ENCODE data around the gene ZNF888. TPM values are rescaled to one million over a fixed set of nuclear protein-coding genes. Genes with fewer than 3 reads are reported as not detected.
A peak's percentile ranks its signal among the peaks of the same experiment; 100 is the strongest.

Gene ZNF888
- total and polyA plus RNA-seq, 2 experiments from 2014 or later, result 0.76 to 1.6 TPM

DNA sequence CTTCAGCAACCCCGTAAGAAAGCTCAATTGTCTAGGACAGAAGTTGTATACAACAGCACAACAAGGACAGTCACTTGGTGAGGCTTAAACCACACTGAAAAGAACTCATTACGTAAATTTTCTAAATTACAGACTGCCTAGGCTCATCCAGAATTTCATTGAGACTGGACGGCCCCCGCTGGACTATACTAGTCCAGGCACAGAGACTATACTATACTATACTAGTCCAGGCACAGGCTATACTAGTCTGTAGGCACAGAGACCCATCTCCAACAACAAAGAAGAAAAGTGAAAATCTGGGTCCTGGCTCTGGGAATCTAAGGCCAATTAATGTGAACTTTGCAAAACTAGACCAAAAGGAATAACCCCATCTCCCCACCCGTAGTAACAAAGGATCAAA, 38.8 kb upstream of the ZNF888 start:
- Histone ChIP-seq H3K9me2 (ENCODE audit: insufficient read depth) (no peaks in the 10 kb centered on the region), H3K4me1 (ENCODE audit: insufficient read depth) (0 out of 2 replicates have a peak, but pooled peaks cover 14% of the 10 kb centered on the region), H3K79me2 (ENCODE audit: insufficient read depth) (peaks cover 41% of the 10 kb centered on the region), H3K4me3 (peak overlapping the region; percentile 82), H3K36me3 (ENCODE audit: low read depth) (no peaks in the 10 kb centered on the region), H2AFZ (peak overlapping the region; percentile 97), H3F3A (ENCODE audit: insufficient read depth) (peaks cover 17% of the 10 kb centered on the region; the same call in 1 of the 2 replicates), H4K20me1 (ENCODE audit: insufficient read depth) (no peaks in the 10 kb centered on the region), H3K9ac (peak overlapping the region; percentile 88), H3K9me3 (ENCODE audit: low read depth) (no peaks in the 10 kb centered on the region), H3K4me2 (ENCODE audit: unreplicated experiment) (peak overlapping the region; percentile 98), H3K27me3 (replicated peaks; ENCODE audit: insufficient read depth) (no peaks in the 10 kb centered on the region), H3K27ac (peak overlapping the region; percentile 80)
- peak; percentile 42 for DNase-seq
- WGBS, 2 experiments (ENCODE audit: low coverage in 1 of 2, low lambda C conversion rate in 2 of 2, missing lambda C conversion rate in 2 of 2), result 0 to 2% methylated on average over 5 of the region's 5 CpGs
- TF ChIP-seq EZH2 (IDR thresholded peaks at IDR 0.05; ENCODE audit: insufficient read depth, poor library complexity, severe bottlenecking) (no peak), EZH2phosphoT487 (IDR thresholded peaks at IDR 0.05; ENCODE audit: insufficient read depth, low read depth) (no peak)
- in situ Hi-C loops (cut with MboI), result no loop called here

DNA sequence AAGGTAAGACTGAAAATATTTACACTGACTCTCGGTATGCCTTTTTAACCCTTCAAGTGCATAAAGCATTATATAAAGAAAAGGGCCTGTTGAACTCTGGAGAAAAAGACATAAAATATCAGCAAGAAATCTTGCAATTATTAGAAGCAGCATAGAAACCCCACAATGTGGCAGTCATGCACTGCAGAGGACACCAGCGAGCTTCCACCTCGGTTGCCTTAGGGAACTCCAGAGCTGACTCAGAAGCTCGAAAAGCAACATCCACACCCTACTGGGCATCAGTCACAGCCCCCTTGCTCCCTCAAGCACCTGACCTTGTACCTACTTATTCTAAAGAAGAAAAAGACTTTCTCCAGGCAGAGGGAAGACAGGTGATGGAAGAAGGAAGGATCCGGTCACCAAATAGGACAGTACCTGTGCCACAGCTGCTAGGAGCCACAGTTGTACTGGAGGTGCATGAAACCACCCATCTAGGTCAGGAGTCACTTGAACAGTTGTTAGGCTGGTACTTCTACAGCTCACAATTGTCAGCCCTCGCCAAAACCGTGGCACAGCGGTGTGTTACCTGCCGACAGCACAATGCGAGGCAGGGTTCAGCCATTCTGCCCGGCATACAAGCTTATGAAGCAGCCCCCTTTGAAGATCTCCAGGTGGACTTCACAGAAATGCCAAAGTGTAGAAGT, 36.5 kb upstream of the ZNF888 start:
- no peaks in the 10 kb centered on the region for H4K20me1 ChIP-seq (ENCODE audit: insufficient read depth)
- TF ChIP-seq EZH2phosphoT487 (IDR thresholded peaks at IDR 0.05; ENCODE audit: insufficient read depth, low read depth), result no peak
- TF ChIP-seq EZH2 (IDR thresholded peaks at IDR 0.05; ENCODE audit: insufficient read depth, poor library complexity, severe bottlenecking), result no peak
- peaks cover 5% of the 10 kb centered on the region for H3K36me3 ChIP-seq (ENCODE audit: low read depth)
- peaks cover 17% of the 10 kb centered on the region; the same call in 1 of the 2 replicates for H3F3A ChIP-seq (ENCODE audit: insufficient read depth)
- in situ Hi-C loops (cut with MboI), result no loop called here
- no peak overlapping the region for H3K9ac ChIP-seq
- no peaks in the 10 kb centered on the region for H3K27me3 ChIP-seq (replicated peaks; ENCODE audit: insufficient read depth)
- no peaks in the 10 kb centered on the region for H3K9me2 ChIP-seq (ENCODE audit: insufficient read depth)
- peaks cover 41% of the 10 kb centered on the region for H3K79me2 ChIP-seq (ENCODE audit: insufficient read depth)
- 91 to 92% methylated on average over 11 of the region's 11 CpGs for WGBS, 2 experiments (ENCODE audit: low coverage in 1 of 2, low lambda C conversion rate in 2 of 2, missing lambda C conversion rate in 2 of 2)
- H2AFZ ChIP-seq, result no peak overlapping the region
- no peak overlapping the region for H3K27ac ChIP-seq
- 0 out of 2 replicates have a peak, but pooled peaks cover 14% of the 10 kb centered on the region for H3K4me1 ChIP-seq (ENCODE audit: insufficient read depth)
- no peak for DNase-seq
- H3K4me3 ChIP-seq, result no peak overlapping the region
- H3K9me3 ChIP-seq (ENCODE audit: low read depth), result no peaks in the 10 kb centered on the region
- H3K4me2 ChIP-seq (ENCODE audit: unreplicated experiment), result no peak overlapping the region

DNA sequence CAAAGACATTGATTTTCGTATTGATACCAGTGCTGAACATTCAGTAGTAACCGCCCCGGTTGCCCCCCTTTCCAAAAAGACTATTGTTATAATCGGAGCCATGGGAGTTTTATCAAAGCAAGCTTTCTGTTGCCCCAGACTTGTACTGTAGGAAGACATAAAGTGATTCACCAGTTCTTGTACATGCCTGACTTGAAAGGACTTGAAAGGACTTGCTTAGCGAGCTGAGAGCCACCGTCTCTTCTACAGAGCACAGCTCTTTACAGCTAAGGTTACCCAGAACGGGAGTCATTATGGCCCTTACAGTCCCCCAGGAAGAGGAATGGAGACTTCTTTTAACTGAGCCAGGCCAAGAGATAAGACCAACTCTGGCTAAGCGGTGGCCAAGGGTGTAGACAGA, 34.4 kb upstream of the ZNF888 start:
- no peak for TF ChIP-seq EZH2phosphoT487 (IDR thresholded peaks at IDR 0.05; ENCODE audit: insufficient read depth, low read depth)
- TF ChIP-seq EZH2 (IDR thresholded peaks at IDR 0.05; ENCODE audit: insufficient read depth, poor library complexity, severe bottlenecking), result no peak
- Histone ChIP-seq H3K36me3 (ENCODE audit: low read depth) (peaks cover 12% of the 10 kb centered on the region), H3K9ac (no peak overlapping the region), H3K9me3 (ENCODE audit: low read depth) (no peaks in the 10 kb centered on the region), H3F3A (ENCODE audit: insufficient read depth) (peaks cover 5% of the 10 kb centered on the region; the same call in 1 of the 2 replicates), H3K9me2 (ENCODE audit: insufficient read depth) (no peaks in the 10 kb centered on the region), H2AFZ (no peak overlapping the region), H3K27ac (no peak overlapping the region), H3K4me3 (no peak overlapping the region), H4K20me1 (ENCODE audit: insufficient read depth) (no peaks in the 10 kb centered on the region), H3K79me2 (ENCODE audit: insufficient read depth) (peaks cover 41% of the 10 kb centered on the region), H3K4me1 (ENCODE audit: insufficient read depth) (0 out of 2 replicates have a peak, but pooled peaks cover 11% of the 10 kb centered on the region), H3K27me3 (replicated peaks; ENCODE audit: insufficient read depth) (no peaks in the 10 kb centered on the region), H3K4me2 (ENCODE audit: unreplicated experiment) (no peak overlapping the region)
- in situ Hi-C loops (cut with MboI), result no loop called here
- DNase-seq, result no peak
- WGBS, 2 experiments (ENCODE audit: low coverage in 1 of 2, low lambda C conversion rate in 2 of 2, missing lambda C conversion rate in 2 of 2), result 92 to 93% methylated on average over 8 of the region's 8 CpGs

GRCh38 chr19:52956917-52957316, 33.7 kb upstream of the ZNF888 start:
- H3K4me1 ChIP-seq (ENCODE audit: insufficient read depth), result 0 out of 2 replicates have a peak, but pooled peaks cover 11% of the 10 kb centered on the region
- in situ Hi-C loops (cut with MboI), result no loop called here

More at GRCh38 chr19:52956917-52957316, 33.7 kb upstream of the ZNF888 start:
- Histone ChIP-seq H3F3A (ENCODE audit: insufficient read depth) (peaks cover 3% of the 10 kb centered on the region; the same call in 1 of the 2 replicates), H3K79me2 (ENCODE audit: insufficient read depth) (peaks cover 39% of the 10 kb centered on the region), H3K4me2 (ENCODE audit: unreplicated experiment) (no peak overlapping the region), H4K20me1 (ENCODE audit: insufficient read depth) (no peaks in the 10 kb centered on the region), H3K27me3 (replicated peaks; ENCODE audit: insufficient read depth) (no peaks in the 10 kb centered on the region), H3K27ac (no peak overlapping the region), H2AFZ (no peak overlapping the region), H3K4me3 (no peak overlapping the region), H3K9me2 (ENCODE audit: insufficient read depth) (no peaks in the 10 kb centered on the region), H3K9me3 (ENCODE audit: low read depth) (no peaks in the 10 kb centered on the region), H3K36me3 (ENCODE audit: low read depth) (peaks cover 19% of the 10 kb centered on the region), H3K9ac (no peak overlapping the region)
- DNase-seq, result no peak
- WGBS, 2 experiments (ENCODE audit: low coverage in 1 of 2, low lambda C conversion rate in 2 of 2, missing lambda C conversion rate in 2 of 2), result 95 to 97% methylated on average over 10 of the region's 10 CpGs
- TF ChIP-seq EZH2phosphoT487 (IDR thresholded peaks at IDR 0.05; ENCODE audit: insufficient read depth, low read depth) (no peak), EZH2 (IDR thresholded peaks at IDR 0.05; ENCODE audit: insufficient read depth, poor library complexity, severe bottlenecking) (no peak)

All from GM23248 (cell line).